ENCODE data around the gene SPAG16.

DNA sequence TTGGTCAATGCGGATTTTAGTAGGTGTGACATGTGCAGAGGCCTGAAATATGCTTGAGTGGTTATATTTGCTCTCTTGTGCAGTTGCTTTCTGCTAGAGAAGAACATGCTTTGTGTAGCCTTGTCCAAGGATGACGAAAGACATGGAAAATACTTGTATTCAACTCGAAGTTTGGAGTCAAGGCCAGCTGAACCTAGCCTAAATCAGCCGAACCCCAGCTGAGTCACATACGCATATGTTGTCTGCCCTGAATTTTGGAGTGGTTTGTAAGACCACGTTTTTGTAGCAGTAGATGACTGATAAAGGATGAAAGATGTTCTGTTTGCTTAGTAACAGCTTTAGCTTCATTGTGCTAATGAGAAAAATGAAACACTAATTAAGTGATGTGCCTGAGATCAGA lies 22.5 kb upstream of the SPAG16 start:
- TF ChIP-seq POLR2AphosphoS5 (IDR thresholded peaks at IDR 0.05) (no peak), POLR2A (IDR thresholded peaks at IDR 0.05) (no peak)
- TF ChIP-seq, protein P1, sequence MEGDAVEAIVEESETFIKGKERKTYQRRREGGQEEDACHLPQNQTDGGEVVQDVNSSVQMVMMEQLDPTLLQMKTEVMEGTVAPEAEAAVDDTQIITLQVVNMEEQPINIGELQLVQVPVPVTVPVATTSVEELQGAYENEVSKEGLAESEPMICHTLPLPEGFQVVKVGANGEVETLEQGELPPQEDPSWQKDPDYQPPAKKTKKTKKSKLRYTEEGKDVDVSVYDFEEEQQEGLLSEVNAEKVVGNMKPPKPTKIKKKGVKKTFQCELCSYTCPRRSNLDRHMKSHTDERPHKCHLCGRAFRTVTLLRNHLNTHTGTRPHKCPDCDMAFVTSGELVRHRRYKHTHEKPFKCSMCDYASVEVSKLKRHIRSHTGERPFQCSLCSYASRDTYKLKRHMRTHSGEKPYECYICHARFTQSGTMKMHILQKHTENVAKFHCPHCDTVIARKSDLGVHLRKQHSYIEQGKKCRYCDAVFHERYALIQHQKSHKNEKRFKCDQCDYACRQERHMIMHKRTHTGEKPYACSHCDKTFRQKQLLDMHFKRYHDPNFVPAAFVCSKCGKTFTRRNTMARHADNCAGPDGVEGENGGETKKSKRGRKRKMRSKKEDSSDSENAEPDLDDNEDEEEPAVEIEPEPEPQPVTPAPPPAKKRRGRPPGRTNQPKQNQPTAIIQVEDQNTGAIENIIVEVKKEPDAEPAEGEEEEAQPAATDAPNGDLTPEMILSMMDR (IDR thresholded peaks at IDR 0.05 in 8 of 11, conservative IDR thresholded peaks at IDR 0.05 in 3 of 11): no peak

Measured in spleen (tissue), 7 donors.